Gastroesophageal sphincter (tissue), 4 donors: ENCODE data around the gene PDSS1. TPM values are rescaled to one million over a fixed set of nuclear protein-coding genes. Genes with fewer than 3 reads are reported as not detected.

Source experiments
- ATAC-seq: fragments of 150-250 bp; one replicate; pipeline ENCODE4 v1.9.1; 2016; ENCODE audit warnings: mild to moderate bottlenecking, moderate library complexity
- H3K27ac ChIP-seq, 4 donors: fragments of 200-600 bp; sonication (generic) in 3 of 4; 1 replicate in 3 of 4; 2 replicates in 1 of 4; pipeline ENCODE4 v1.5.1; 2016 to 2019
- H3K27me3 ChIP-seq: fragments of 200-600 bp; sonication (generic); one replicate; pipeline ENCODE4 v1.5.1; 2019
- H3K36me3 ChIP-seq, 2 donors: fragments of 200-600 bp; sonication (generic); one replicate each; pipeline ENCODE4 v1.5.1; 2019; ENCODE audit warnings: control low read depth in 1 of 2
- H3K4me1 ChIP-seq, 3 donors: fragments of 200-600 bp; sonication (generic); 1 replicate in 2 of 3; 2 replicates in 1 of 3; pipeline ENCODE4 v1.5.1; 2016 to 2019; ENCODE audit warnings: control low read depth in 2 of 3
- H3K4me3 ChIP-seq, 2 donors: fragments of 200-600 bp; sonication (generic); one replicate each; pipeline ENCODE4 v1.5.1; 2019; ENCODE audit warnings: mild to moderate bottlenecking in 1 of 2, moderate library complexity in 1 of 2
- H3K9me3 ChIP-seq, 3 donors: fragments of 200-600 bp; sonication (generic); one replicate each; pipeline ENCODE4 v1.5.1; 2017 to 2019; ENCODE audit warnings: control low read depth in 2 of 3
- EP300 ChIP-seq: sonication (generic); formaldehyde crosslinking; IDR thresholded peaks from one replicate; pipeline ENCODE4 v1.6.1; 2017; ENCODE audit warnings: antibody characterized with exemption, mild to moderate bottlenecking
- POLR2A ChIP-seq, 2 donors: fragments of 450-650 bp; IDR thresholded peaks; one replicate each; pipeline ENCODE4 v1.6.1; 2017; ENCODE audit warnings: antibody characterized with exemption in 2 of 2, mild to moderate bottlenecking in 2 of 2, moderate library complexity in 1 of 2
- POLR2AphosphoS5 ChIP-seq: sonication (generic); formaldehyde crosslinking; IDR thresholded peaks from one replicate; pipeline ENCODE4 v1.6.1; 2017; ENCODE audit warnings: antibody characterized with exemption
- WGBS, 2 donors: methylation state at CpG; one replicate each; pipeline ENCODE4 v1.1.5; 2018; ENCODE audit warnings: low coverage in 1 of 2; 5-methylcytosine and 5-hydroxymethylcytosine counted together
- total RNA-seq, 4 donors: library from RNA; depleted of rRNA; stranded (reverse); fragments of >200 nt; gene quantifications; one replicate each; pipeline ENCODE4 v1.1.0, GENCODE V29; 2016
- TF ChIP-seq, protein P1 (sequence below), 4 experiments: fragments of 200-600 bp in 2 of 4; fragments of 450-650 bp in 2 of 4; sonication (generic) in 1 of 4; IDR thresholded peaks; one replicate each; pipeline ENCODE4 v1.5.1; 2017 to 2019; ENCODE audit warnings: antibody characterized with exemption in 4 of 4, mild to moderate bottlenecking in 2 of 4, moderate library complexity in 2 of 4

Gene PDSS1
- total RNA-seq, 4 donors from 2014 or later = 3.0 to 5.8 (median 4.0) TPM

DNA sequence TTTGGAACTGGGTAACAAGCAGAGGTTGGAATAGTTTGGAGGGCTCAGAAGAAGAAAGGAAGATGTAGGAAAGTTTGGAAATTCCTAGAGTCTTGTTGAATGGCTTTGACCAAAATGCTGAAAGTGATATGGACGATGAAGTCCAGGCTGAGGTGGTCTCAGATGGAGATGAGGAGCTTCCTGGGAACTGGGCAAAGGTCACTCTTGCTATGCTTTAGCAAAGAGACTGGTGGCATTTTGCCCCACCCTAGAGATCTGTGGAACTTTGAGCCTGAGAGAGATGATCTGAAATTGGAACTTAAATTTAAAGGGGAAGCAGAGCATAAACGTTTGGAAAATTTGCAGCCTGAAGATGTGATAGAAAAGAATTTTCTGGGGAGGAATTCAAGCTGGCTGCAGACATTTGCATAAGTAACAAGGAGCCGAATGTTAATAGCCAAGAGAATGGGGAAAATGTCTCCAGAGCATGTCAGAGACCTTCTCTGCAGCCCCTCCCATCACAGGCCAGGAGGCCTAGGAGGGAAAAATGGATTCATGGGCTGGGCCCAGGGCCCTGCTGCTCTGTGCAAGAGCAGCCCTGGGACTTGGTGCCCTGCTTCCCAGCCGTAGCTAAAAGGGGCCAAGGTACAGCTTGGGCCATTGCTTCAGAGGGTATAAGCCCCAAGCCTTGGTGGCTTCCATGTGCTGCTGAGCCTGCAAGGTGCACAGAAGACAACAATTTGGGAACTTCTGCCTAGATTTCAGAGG is 3.6 kb downstream of the PDSS1 start:
- no peaks in the 10 kb centered on the region for H3K27me3 ChIP-seq
- no peak overlapping the region for H3K4me3 ChIP-seq
- no peak overlapping the region for H3K27ac ChIP-seq
- TF ChIP-seq, protein P1, sequence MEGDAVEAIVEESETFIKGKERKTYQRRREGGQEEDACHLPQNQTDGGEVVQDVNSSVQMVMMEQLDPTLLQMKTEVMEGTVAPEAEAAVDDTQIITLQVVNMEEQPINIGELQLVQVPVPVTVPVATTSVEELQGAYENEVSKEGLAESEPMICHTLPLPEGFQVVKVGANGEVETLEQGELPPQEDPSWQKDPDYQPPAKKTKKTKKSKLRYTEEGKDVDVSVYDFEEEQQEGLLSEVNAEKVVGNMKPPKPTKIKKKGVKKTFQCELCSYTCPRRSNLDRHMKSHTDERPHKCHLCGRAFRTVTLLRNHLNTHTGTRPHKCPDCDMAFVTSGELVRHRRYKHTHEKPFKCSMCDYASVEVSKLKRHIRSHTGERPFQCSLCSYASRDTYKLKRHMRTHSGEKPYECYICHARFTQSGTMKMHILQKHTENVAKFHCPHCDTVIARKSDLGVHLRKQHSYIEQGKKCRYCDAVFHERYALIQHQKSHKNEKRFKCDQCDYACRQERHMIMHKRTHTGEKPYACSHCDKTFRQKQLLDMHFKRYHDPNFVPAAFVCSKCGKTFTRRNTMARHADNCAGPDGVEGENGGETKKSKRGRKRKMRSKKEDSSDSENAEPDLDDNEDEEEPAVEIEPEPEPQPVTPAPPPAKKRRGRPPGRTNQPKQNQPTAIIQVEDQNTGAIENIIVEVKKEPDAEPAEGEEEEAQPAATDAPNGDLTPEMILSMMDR (IDR thresholded peaks at IDR 0.05) = no peak
- TF ChIP-seq EP300 (no peak), POLR2AphosphoS5 (no peak)
- no peak for ATAC-seq
- H3K4me1 ChIP-seq = peaks cover 0 to 22% (median 6%) of the 10 kb centered on the region in 3 donors
- peaks cover 0 to 11% of the 10 kb centered on the region in 2 donors for H3K36me3 ChIP-seq
- H3K9me3 ChIP-seq = no peaks in the 10 kb centered on the region
- 0 to 70% methylated on average over 1 to 4 of the region's 4 CpGs for WGBS, 2 donors

- H3K27ac ChIP-seq = no peak overlapping the region
- H3K4me1 ChIP-seq = peaks cover 0 to 11% (median 6%) of the 10 kb centered on the region in 3 donors
- peaks cover 0 to 31% of the 10 kb centered on the region in 2 donors for H3K36me3 ChIP-seq
- TF ChIP-seq POLR2A (IDR thresholded peaks at IDR 0.05) (no peak), EP300 (no peak), POLR2AphosphoS5 (no peak)
- TF ChIP-seq, protein P1 (IDR thresholded peaks at IDR 0.05) = no peak
- ATAC-seq = no peak
- 85 to 88% methylated on average over 4 of the region's 4 CpGs for WGBS, 2 donors
- no peaks in the 10 kb centered on the region for H3K9me3 ChIP-seq
- H3K27me3 ChIP-seq = no peaks in the 10 kb centered on the region
- H3K4me3 ChIP-seq = no peak overlapping the region
Measured at GRCh38 chr10:26703096-26703495, 5.6 kb downstream of the PDSS1 start.

- 46 to 68% methylated on average over 2 of the region's 9 CpGs for WGBS, 2 donors
- Histone ChIP-seq H3K27ac (no peak overlapping the region), H3K9me3 (no peaks in the 10 kb centered on the region), H3K36me3 (peaks cover 0 to 40% of the 10 kb centered on the region in 2 donors), H3K27me3 (no peaks in the 10 kb centered on the region), H3K4me3 (no peak overlapping the region), H3K4me1 (peaks cover 0 to 2% (median 0%) of the 10 kb centered on the region in 3 donors)
- no peak for ATAC-seq
- TF ChIP-seq, protein P1 (IDR thresholded peaks at IDR 0.05) = no peak
- TF ChIP-seq POLR2A (IDR thresholded peaks at IDR 0.05) (no peak), EP300 (no peak), POLR2AphosphoS5 (no peak)
Measured at GRCh38 chr10:26703974-26704373, 6.5 kb downstream of the PDSS1 start.

GRCh38 chr10:26706206-26706605 is 8.7 kb downstream of the PDSS1 start:
- H3K4me1 ChIP-seq = no peaks in the 10 kb centered on the region
- WGBS, 2 donors = 69 to 81% methylated on average over 2 to 3 of the region's 6 CpGs
- no peak overlapping the region for H3K27ac ChIP-seq
- ATAC-seq = no peak
- no peak for TF ChIP-seq POLR2A (IDR thresholded peaks at IDR 0.05)
- TF ChIP-seq, protein P1 (IDR thresholded peaks at IDR 0.05) = no peak
- no peak for TF ChIP-seq EP300
- H3K27me3 ChIP-seq = no peaks in the 10 kb centered on the region
- H3K36me3 ChIP-seq = peaks cover 0 to 57% of the 10 kb centered on the region in 2 donors
- H3K4me3 ChIP-seq = no peak overlapping the region
- H3K9me3 ChIP-seq = no peaks in the 10 kb centered on the region

DNA sequence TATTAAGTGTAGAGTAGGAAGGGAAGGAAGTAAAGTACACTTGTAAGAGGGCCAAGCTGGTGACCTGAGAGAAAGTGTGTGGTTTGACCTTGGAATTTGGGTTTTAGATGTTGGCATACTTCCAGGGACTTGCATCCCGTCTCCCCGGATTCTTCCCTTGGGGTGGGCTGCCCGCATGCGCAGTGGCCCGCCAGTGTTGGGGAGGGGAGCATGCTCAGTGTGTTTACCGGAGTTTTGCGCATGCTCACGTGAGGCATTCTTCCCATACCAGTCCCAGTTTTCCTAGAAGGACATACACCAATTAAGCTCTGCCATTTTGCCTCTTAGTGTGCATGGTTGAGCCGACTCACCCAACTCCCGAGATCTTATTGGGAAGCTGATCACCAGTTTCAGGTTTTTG is 9.4 kb downstream of the PDSS1 start:
- Histone ChIP-seq H3K4me1 (no peaks in the 10 kb centered on the region), H3K27me3 (no peaks in the 10 kb centered on the region), H3K9me3 (no peaks in the 10 kb centered on the region), H3K27ac (no peak overlapping the region), H3K36me3 (peaks cover 0 to 60% of the 10 kb centered on the region in 2 donors), H3K4me3 (no peak overlapping the region)
- 62 to 72% methylated on average over 2 to 3 of the region's 10 CpGs for WGBS, 2 donors
- TF ChIP-seq, protein P1 (IDR thresholded peaks at IDR 0.05) = no peak
- TF ChIP-seq POLR2A (IDR thresholded peaks at IDR 0.05) = no peak
- no peak for TF ChIP-seq POLR2AphosphoS5
- TF ChIP-seq EP300 = no peak
- no peak for ATAC-seq
